Adrenal gland (tissue), 5 donors: ENCODE measurements around the gene RIPOR3.

Experiments
- CTCF ChIP-seq, 6 experiments: fragments of 450-650 bp in 4 of 6; fragments of 200-600 bp in 2 of 6; sonication (generic) in 1 of 6; IDR thresholded peaks; 1 replicate in 5 of 6; 2 replicates in 1 of 6; pipeline versions ENCODE4 v1.5.1 to v1.8.0; 2016 to 2021; ENCODE audit warnings: antibody characterized with exemption in 6 of 6, mild to moderate bottlenecking in 2 of 6, moderate library complexity in 1 of 6
- POLR2A ChIP-seq, 2 donors: fragments of 450-650 bp; IDR thresholded peaks; one replicate each; pipeline ENCODE4 v1.6.1; 2017; ENCODE audit warnings: antibody characterized with exemption in 2 of 2, mild to moderate bottlenecking in 2 of 2, moderate library complexity in 1 of 2
- donor health status: DM: no; HTN: no; CAD: no.

GRCh38 chr20:50630578-50631263, 60.6 kb downstream of the RIPOR3 start:
- TF ChIP-seq CTCF (IDR thresholded peaks at IDR 0.05) (no peak), POLR2A (IDR thresholded peaks at IDR 0.05) (no peak)
